GM18907 (cell line): ENCODE results near the gene HIP1R.

Experiments used
- ATAC-seq: cut with Tn5 transposase; IDR thresholded peaks from one replicate; pipeline ENCODE4 v1.9.1; 2021; ENCODE audit warnings: mild to moderate bottlenecking, moderate library complexity; ENCODE audit not compliant: unreplicated experiment

The HIP1R gene

DNA sequence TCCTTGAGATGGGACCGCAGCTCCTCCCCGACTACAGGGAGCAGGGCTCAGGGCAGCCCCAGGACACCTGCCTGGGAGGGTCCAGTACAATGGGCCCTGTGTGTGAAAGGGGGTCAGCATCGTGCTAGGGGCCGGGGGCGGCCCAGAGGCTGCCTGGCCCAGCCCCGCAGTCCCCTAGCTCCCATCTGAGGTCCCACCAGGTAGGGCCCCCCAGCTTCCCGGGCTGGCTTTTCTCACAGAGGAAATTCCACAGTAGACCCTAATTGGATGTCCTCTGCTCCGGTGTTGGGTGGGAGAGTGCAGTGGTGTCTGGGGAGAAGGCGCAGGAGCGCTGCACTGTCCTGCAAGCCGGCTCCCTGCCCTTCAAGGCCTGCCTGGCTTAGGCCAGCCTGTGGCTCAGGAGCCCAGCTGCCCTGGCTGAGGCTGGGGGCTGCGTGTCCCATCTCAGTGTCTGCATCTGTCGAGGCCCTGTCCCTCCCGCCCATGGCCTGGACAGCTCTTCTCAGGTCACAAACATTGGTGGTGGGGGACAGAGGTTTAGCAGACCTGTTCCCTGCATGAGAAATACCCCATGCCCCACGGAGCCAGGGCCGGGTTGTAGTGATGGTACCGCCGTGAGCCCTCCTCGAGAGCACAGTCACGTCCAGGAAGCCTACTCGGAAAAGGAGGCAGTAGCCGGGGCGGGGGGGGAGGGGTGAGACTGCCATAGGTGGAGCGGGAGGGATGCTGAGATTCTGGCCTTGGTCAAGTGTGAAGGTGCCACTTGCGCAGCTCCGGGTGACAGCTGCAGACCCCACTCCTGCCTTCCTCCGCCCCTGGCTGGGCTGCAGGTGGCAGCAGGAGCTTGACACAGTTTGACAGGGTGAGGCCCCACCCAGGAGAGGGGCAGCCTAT, 11.6 kb downstream of the HIP1R start:
- no peak for ATAC-seq

DNA sequence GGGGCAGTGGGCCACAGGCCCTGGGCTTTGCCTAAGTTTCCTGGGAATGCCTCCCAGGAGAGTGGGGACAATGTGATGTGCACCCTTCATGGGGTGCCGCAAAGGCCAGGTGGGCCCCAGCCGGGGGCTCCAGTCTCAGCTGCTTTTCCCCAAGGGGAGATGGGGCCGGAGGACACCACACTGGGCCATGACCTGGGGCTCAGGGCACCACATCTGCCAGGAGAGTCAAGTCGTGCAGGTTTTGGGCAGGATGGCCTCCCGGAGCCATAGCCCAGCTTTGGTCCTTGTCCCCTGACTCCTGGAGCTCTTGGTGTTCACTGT, 12.2 kb downstream of the HIP1R start:
- no peak for ATAC-seq

DNA sequence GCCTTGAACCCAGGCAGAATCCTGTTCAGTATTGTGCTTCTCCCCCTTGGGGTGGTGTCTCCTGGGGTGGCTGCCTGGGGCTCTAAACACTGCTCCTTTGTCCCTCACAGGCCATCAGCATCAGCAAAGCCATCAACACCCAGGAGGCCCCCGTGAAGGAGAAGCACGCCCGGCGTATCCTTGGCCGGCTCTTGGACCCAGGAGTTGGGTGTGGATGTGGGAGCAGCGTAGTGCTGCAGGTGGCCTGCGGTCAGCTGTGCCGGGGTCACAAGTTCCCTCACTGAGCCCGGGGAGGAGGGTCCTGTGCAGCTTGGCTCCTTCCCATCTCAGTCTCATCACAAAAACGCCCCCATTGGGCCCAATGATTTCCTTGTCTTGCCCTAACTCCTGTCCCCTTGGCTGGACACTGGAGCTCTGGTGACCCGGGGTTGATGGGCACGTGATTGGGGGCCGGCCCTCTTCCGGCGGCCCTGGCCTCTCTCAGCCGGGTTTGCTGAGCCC, 12.7 kb downstream of the HIP1R start:
- no peak for ATAC-seq

DNA sequence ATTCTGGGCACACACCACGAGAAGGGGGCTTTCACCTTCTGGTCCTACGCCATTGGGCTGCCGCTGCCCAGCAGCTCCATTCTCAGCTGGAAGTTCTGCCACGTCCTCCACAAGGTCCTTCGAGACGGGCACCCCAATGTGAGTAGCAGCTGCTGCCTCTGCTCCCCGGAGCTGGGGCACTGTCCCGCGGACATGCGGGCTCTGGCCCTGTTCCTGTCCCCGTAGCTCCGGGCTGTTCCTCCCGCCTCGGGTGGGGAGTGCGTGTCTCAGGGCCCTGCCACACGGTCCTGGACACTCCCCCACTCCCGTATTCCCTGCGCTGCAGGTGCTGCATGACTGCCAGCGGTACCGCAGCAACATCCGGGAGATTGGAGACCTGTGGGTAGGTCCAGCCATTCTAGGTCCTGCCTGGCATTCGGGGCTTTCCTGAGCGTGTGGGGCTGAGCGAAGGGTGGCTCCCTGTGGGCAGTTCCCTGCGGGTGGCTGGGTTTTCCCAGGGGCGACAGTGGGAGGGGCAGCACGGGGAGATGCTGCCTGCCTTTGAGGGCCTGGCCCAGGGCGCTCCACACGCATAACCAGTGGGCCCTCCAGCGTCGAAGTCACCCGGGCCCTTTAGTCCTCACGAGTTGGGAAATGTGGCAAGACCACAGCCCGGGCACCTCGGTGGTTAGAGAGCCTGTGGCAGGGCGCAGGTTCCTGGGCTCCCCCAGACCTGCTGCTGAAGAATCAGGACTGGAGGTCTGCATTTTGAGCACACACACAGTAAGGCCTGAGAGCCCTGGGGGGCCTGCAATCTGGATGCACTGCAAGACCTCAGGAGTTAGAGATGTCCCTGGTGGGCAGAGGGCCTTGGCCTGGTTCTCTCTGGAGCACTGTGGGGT, 13.5 kb downstream of the HIP1R start:
- no peak for ATAC-seq

DNA sequence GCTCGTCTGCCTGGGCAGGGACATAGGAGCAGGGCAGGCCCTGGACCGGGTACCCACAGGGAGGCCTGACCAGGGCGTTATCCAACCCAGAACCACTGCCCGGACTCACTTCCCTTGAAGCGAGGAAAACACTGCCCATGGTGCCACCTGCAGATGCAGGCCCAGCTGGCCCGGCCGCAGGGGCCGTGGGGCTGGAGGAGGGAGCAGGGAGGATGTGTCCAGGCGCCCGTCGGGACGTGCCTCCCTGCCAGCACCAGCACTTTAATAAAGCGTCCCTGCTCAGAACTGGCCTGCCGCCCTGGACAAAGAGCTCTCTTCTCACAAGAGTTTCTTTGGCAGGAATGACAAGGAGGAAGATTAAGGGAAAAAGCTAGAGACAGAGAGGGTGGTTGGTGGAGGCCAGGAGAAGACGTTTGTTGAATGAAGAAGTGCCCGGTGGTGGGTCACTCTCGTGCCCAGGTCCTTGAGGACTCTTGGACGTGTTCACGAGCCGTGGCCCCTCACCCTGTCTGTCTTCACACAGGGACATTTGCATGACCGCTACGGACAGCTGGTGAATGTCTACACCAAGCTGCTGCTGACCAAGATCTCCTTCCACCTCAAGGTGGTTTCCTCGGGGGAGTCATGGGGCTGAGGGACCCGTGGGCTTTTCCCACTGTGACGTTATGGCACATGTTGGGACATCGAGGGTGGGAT, 14.2 kb downstream of the HIP1R start:
- ATAC-seq, result no peak

DNA sequence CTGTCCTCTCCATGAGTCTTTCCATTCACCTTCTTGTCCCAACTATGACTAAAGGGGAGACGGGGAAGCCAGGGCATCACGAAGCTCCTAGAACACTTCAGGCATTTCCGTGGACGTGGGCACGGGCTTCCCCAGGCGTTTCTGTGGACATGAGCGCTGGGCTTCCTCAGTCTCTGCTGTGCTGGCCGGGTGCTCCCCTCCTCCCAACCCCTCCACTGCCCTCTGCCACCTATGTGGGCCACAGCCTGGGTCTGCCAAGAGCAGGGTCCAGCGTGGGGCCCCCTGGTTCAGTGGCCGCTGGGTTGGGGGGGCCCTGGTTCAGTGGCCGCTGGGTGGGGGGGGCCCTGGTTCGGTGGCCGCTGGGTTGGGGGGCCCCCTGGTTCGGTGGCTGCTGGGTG, 14.8 kb downstream of the HIP1R start:
- ATAC-seq, result no peak

DNA sequence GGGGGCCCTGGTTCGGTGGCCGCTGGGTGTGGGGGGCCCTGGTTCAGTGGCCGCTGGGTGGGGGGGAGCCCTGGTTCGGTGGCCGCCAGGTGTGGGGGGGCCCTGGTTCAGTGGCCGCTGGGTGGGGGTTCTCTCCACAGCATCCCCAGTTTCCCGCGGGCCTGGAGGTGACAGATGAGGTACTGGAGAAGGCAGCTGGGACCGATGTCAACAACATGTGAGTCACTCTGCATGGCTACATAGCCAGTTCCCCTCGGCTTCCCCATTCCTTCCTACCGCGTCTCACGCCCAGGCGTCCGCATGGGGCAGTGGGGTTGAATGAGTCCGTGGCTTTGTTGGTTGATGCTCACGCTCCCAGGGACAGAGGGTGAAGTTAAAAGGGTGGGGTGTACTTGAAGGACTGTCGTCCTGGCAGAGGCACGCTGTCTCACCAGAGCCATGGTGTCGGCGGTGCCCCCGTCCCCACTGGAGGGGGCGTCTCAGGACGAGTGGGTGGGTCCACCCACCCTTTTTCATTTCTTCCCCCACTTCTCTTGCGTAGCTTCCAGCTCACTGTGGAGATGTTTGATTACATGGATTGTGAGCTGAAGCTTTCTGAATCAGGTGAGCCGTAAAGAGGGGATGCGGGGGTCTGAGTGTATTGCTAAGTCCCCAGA, 15.6 kb downstream of the HIP1R start:
- ATAC-seq, result no peak

DNA sequence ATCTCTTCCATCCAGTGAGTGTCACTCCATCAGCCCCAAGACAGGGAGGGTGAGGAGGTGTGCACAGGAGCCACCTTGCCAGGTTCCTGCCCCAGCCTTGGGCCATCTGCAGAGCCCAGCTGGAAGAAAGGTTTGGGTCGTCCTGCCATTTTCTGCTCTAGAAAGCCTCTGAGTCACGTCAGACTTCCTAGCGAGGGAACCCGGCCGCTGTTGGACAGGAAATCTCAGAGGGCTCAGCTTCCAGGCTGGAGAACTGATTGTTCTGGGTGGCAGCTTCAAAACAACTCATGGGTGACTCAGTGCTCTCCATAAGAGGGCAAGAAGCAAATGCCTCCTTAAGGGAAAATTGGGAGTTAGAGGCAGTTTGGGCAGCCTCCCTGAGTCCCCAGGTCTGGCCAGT, 16.6 kb downstream of the HIP1R start:
- no peak for ATAC-seq

DNA sequence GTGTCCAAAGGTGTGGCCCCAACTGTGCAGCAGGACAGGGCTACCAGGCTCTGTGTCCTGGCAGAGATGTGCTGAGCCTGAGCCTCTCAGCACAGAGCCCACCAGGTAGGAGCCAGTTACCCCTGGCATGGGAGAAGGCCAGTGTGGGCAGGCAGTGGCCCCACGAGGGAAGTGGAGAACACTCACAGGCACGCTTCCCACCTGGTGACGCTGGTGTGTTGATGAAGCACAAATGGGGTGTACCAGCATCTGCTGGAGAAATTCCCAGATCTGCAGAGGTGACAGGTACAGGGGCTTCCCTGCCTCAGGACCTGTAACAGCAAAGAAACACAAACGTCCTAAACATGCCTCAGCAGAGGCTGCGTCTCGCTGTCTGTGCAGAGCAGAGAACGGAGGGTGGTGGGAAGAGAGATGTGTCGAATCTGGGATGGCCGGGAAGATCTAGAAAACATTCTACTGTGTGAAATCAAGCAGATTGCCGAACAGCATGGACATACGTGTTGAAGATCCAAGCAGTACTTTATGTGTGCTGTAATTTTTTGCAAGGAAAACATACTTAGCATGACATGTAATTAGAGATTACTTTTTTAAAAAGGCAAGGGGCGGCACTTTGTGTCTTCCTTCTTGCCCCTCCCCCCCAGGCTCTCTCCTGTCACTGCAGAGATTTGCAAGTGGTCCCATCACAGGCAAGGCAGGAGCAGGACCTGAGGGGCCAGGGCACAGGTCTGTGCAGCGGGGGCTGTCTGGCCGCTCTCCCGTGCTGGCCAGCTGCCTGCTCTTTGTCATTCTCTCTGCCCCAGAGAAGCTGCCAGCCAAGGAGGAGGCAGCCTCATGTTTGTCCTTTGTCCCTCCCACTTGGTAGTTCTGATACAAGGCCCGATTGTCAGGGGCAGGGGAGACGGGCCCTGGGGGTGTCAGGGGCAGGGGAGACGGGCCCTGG, 17.3 kb downstream of the HIP1R start:
- ATAC-seq, result no peak

DNA sequence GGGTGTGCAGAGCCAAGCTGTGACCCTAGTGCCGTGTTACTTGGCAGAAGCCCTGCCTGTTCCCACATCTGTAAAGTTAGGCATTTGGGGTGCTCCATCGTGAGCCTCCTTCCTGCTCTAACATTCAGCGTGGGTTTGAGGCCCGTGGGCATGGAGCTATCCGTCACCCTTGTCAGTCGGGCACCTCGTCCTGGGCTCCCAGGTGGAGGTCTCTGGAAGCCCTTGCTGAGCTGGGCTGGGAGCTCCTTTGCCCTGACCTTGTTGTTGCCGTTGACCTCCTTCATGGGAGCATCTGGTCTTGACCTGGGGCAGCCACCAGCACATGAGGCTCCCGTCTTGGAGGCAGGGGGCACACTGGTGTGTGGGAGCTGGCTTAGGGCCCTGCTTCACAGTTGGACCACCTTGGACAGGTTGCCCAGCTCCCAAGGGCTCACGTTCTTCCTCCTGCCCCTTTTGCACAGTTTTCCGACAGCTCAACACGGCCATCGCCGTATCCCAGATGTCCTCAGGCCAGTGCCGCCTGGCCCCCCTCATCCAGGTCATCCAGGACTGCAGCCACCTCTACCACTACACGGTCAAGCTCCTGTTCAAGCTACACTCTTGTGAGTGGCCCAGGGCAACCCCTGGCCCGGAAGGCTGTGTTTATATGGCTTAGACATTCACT, 18.5 kb downstream of the HIP1R start:
- ATAC-seq, result no peak

DNA sequence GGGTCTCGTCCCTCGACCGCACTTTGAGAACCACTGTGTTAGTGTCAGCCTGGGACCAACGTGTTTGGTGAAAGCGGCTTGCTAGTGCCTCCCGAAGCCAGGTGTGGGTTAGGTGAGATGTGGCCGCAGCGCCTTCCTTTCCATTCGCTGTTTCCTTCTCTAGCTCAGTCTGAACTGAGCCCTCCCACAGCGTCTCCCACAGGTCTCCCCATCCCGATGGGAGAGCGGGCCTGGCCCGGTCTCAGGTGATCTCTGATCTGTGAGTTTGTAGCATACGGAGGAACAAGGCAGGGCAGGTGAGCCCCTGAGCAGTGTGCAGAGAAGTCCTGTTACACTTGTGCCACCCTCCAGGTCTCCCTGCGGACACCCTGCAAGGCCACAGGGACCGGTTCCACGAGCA, 19.3 kb downstream of the HIP1R start:
- no peak for ATAC-seq

DNA sequence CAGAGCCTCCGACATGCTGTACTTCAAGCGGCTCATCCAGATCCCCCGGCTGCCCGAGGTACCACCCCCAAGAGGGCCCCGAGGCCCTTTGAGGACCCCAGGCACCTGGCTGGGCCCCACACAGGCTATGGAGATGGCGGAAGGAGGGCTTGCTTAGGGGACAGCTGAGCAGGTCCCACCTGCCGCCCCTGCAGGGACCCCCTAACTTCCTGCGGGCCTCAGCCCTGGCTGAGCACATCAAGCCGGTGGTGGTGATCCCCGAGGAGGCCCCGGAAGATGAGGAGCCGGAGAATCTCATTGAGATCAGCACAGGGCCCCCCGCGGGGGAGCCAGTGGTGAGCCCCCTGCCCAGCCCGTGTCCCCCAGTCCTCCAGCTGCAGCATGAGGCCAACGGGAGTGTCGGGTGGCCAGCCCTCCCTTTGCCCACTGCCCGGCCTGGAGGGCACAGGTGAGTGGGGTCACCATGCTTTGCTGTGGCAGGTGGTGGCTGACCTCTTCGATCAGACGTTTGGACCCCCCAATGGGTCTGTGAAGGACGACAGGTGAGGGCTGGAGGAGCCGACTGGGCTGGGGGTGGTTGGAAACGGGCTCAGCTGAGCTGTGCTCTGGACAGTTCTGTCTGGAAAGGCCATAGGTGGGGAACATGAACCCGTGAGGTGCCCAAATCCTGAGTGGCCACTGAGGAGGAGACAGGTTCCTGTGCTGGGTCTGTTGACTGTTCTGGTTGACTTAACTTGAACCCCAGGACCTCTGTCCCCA, 20.0 kb downstream of the HIP1R start:
- no peak for ATAC-seq

DNA sequence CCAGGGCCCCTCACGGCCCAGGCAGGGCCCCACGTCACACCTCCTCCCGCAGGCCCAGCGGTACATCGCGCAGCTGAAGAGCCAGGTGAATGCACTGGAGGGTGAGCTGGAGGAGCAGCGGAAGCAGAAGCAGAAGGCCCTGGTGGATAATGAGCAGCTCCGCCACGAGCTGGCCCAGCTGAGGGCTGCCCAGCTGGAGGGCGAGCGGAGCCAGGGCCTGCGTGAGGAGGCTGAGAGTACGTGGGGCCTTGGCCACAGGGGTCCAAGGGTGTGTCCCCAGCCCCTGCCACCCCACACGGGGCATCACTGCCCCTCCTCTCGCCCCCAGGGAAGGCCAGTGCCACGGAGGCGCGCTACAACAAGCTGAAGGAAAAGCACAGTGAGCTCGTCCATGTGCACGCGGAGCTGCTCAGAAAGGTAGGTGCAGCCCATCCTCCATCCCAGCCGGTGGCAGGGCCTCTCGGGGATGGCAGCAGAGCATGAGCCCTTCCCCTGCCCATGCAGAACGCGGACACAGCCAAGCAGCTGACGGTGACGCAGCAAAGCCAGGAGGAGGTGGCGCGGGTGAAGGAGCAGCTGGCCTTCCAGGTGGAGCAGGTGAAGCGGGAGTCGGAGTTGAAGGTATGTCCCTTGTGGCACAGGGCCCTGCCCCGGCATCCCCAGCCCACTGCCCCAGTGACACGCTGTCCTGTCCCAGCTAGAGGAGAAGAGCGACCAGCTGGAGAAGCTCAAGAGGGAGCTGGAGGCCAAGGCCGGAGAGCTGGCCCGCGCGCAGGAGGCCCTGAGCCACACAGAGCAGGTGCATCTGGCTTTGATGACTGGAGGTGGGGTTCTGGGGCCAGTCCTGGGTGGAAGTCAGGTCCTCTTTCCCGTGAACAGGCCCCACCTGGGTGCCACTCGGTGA, 20.9 kb downstream of the HIP1R start:
- no peak for ATAC-seq

DNA sequence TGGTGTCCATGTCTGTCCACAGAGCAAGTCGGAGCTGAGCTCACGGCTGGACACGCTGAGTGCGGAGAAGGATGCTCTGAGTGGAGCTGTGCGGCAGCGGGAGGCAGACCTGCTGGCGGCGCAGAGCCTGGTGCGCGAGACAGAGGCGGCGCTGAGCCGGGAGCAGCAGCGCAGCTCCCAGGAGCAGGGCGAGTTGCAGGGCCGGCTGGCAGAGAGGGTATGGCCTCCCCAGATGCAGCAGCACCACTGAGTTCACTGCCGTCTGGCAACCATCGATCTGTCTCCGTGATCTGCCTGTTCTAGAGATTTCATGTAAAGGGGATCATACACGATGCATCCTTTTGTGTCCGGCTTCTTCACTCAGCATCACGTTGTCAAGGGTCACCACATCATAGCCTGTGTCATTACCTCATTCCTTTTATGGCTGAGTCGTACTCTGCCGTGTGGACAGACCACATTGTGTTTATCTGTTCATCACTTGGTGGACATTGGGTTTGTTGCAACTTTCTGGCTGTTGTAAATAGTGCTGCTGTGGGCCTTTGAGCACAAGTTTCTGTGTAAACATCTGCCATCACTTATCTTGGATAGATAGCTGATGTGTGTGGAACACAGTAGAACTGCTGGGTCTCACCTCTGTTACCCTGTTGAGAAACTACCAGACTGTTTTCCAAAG, 21.9 kb downstream of the HIP1R start:
- ATAC-seq, result no peak

DNA sequence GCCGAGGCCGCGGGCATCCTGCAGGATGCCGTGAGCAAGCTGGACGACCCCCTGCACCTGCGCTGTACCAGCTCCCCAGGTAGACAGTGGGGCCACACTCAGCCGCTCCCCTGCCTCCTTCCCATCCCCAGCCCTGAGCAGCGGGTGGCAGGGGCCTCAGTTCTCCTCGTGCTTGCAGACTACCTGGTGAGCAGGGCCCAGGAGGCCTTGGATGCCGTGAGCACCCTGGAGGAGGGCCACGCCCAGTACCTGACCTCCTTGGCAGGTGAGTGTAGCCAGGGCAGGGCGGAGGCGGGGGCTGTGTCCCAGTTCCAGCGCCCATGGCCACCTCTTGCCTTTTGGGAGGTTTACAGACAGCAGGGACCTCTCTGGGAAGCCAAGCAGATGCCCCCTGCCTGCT, 22.9 kb downstream of the HIP1R start:
- ATAC-seq, result no peak

DNA sequence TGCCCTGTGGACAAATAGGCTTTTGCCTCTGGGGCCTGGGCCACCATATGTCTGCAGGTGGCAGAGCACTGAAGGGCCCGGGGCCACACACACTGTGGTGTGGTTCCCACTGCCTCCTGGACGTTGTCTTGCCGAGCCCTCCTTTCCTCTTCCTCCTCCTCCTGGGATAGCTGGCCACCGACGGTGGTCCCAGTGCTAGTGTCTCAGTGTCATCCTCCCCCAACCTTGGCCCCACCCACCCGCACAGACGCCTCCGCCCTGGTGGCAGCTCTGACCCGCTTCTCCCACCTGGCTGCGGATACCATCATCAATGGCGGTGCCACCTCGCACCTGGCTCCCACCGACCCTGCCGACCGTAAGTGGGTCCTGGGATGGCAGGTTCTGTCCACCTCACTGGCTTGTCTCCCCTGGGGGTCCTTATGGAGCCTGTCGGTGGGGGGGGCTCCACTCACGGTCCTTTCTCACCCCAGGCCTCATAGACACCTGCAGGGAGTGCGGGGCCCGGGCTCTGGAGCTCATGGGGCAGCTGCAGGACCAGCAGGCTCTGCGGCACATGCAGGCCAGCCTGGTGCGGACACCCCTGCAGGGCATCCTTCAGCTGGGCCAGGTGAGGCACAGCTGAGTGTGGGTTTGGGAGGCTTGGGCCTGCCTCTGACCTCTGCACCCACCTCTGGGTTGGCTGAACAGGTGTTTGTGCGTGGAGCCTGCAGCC, 23.5 kb downstream of the HIP1R start:
- no peak for ATAC-seq
